HuH-7.5 (cell line): ENCODE measurements around the gene PRKN.

Source experiments
- DNase-seq: peaks from one replicate; pipeline ENCODE4 v3.0.0; 2011; ENCODE audit warnings: low spot score

Gene PRKN

GRCh38 chr6:161303628-161304340 is 1423.8 kb downstream of the PRKN start:
- DNase-seq, result no peak

- no peak for DNase-seq
Observed at GRCh38 chr6:161302949-161303348, 1424.6 kb downstream of the PRKN start.

GRCh38 chr6:161301338-161301737 is 1426.2 kb downstream of the PRKN start:
- DNase-seq, result no peak

GRCh38 chr6:161300823-161301222 is 1426.7 kb downstream of the PRKN start:
- no peak for DNase-seq

- DNase-seq, result no peak
Observed at GRCh38 chr6:161299726-161300125, 1427.8 kb downstream of the PRKN start.
